GM18498 (cell line): ENCODE measurements around the gene DLG1.

Experiments
- ATAC-seq: cut with Tn5 transposase; IDR thresholded peaks from one replicate; pipeline ENCODE4 v1.9.1; 2021; ENCODE audit warnings: mild to moderate bottlenecking, moderate library complexity; ENCODE audit not compliant: unreplicated experiment

Gene DLG1

DNA sequence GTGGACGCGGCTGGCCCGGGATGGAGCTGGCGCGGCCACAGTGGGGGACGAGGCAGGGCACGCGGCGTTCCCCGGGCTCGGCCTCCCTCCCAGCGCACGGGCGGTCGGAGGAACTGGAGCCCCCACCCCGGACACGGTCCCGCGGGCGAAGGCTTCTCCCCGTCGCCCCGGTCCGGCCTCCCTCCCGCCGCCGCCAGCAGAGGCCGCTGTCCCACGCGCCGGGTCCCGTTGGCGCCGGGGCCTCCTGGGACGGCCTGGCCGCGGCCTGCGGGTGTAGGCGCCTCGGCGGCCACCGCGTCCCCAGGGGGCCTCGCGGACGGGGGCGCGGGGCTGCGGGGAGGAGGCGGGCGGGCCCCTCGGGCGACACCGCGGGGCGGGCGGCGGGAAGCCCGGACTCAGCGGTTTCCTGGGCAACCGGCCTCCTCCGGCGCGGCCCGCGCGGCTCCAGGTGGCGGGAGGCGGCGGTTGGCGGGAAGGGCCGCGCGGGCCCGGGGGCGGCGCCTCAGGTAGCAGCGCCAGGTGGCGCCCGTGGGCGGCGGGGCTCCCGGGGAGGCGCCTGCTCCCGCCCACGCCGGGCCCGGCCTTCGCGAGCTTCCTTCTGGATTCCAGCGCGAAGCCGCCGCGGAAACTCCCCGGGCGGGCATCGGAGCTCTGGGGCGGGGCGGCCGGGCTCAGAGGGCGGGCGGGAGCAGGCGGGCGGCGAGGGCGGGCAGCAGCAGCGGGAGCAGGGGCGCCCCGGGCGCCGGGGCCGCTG, 295.5 kb downstream of the DLG1 start:
- peak; percentile 82 for ATAC-seq

- no peak for ATAC-seq
Observed at GRCh38 chr3:197001972-197002700, 296.3 kb downstream of the DLG1 start.

DNA sequence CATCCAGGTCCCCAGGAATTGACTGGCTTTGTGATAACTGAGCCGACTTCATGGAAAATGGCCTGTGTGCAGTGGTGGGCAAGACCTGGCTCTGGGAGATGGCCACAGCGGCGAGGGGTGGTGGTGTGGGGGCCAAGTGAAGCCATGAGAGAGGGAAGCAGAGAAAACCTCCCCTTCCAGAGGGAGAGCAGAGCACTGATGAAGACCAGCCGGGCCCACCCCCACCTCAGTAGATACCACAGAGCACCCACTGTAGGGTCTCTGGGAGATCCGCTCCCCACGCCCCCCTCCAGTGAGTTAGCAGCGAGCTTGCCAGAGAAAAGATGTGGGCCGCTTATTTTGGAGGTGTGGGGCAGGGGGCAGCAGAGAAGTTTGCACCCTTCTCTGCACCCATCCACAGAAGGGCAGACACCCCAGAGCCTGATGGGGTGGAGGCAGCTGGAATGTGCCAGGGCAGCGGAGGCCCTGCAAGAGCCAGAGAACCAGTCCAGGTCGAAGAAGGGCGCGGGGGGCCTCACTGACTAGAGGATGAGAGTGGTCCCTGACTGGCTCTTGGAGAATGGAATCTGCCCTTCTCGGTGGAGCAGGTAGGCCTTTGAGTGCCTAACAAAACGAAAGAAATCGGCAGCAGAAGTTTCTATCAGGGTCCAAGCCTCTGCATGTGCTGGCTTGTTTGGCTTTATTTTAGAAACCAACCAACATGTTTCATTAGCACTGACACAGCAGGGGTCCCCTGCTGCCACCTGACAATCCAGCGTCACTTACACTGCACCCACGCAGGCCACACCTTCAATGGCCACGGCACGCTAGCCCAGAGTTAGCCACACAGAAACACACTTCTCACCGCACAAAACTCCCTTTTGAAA, 297.1 kb downstream of the DLG1 start:
- ATAC-seq = no peak

DNA sequence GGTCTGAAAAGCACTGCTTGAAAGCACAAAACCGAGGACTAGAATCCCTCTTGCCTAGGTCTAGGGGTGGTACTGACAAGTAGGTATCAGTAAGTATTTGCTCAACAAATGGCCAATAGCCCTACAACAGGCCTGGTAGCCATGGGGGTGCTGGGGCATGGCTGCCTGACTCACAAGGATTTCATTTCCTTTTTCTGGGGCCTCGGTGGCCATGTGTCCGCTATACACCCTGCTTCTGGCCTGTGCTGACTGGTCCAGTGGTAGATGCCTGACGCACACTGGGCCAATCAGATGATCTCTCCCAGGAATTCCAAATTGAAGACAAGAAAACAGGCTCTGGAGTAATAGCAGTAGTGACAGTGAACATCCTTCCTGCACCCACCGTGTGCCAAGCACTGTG, 298.2 kb downstream of the DLG1 start:
- ATAC-seq = no peak

GRCh38 chr3:196998966-196999760, 299.2 kb downstream of the DLG1 start:
- no peak for ATAC-seq

GRCh38 chr3:196997311-196997710, 301.1 kb downstream of the DLG1 start:
- ATAC-seq = no peak

- no peak for ATAC-seq
Observed at GRCh38 chr3:196996454-196997265, 301.8 kb downstream of the DLG1 start.

GRCh38 chr3:196995646-196996355, 302.6 kb downstream of the DLG1 start:
- no peak for ATAC-seq

- ATAC-seq = no peak
Observed at GRCh38 chr3:196995027-196995426, 303.4 kb downstream of the DLG1 start.

- ATAC-seq = no peak
Observed at GRCh38 chr3:196994056-196994455, 304.4 kb downstream of the DLG1 start.
